ENCODE measurements around the gene DENND2D. TPM values are rescaled to one million over a fixed set of nuclear protein-coding genes. Genes with fewer than 3 reads are reported as not detected.

DENND2D gene
- total and polyA plus RNA-seq, 2 donors (not counting 3 experiments of a cell fraction or from before 2014, with no cell fraction given): 0.41 to 1.00 TPM

- H3K27ac ChIP-seq (ENCODE audit: insufficient read depth, low read depth, low read length): no peak overlapping the region
- H3K27me3 ChIP-seq (ENCODE audit: control insufficient read depth in 2 of 2, insufficient read depth in 2 of 2, low read length in 2 of 2): no peaks in the 10 kb centered on the region
- FAIRE-seq (no peak), DNase-seq (ENCODE audit: low read depth, low spot score) (no peak)
- no peaks in the 10 kb centered on the region for H3K9me1 ChIP-seq (replicated peaks; ENCODE audit: control insufficient read depth, extremely low read depth, insufficient read depth, low read length)
- H3K9me3 ChIP-seq (replicated peaks; ENCODE audit: control insufficient read depth, insufficient read depth, low read length): no peaks in the 10 kb centered on the region
- no peak overlapping the region for H3K4me2 ChIP-seq (ENCODE audit: insufficient read depth, low read length)
- H2AFZ ChIP-seq (ENCODE audit: low read depth, low read length): no peak overlapping the region
- intact Hi-C loops (cut with micrococcal nuclease): no loop called here
- CTCF ChIA-PET: no interaction called here
- H3K4me1 ChIP-seq (ENCODE audit: control insufficient read depth, extremely low read depth, insufficient read depth, low read length): peaks cover 10% of the 10 kb centered on the region
- no peak overlapping the region for H3K9ac ChIP-seq (replicated peaks; ENCODE audit: extremely low read depth, insufficient read depth, low read length)
- H3K36me3 ChIP-seq (ENCODE audit: control insufficient read depth in 2 of 2, extremely low read depth in 1 of 2, insufficient read depth in 2 of 2, low read length in 2 of 2): peaks cover 2 to 4% of the 10 kb centered on the region in 2 experiments
- H4K20me1 ChIP-seq (replicated peaks; ENCODE audit: control insufficient read depth, extremely low read depth, insufficient read depth, low read length): peaks cover 2% of the 10 kb centered on the region
- no peak overlapping the region for H3K4me3 ChIP-seq (replicated peaks in 1 of 3; ENCODE audit: insufficient read depth in 1 of 3, low read depth in 1 of 3, low read length in 3 of 3)
- POLR2A ChIA-PET: interaction anchor here (0.6 kb wide), 1 partner anchor 60 kb away, joined by 3 read pairs; no protein-coding TSS in a partner anchor
- no peak for TF ChIP-seq JUN (IDR thresholded peaks at IDR 0.05; ENCODE audit: borderline replicate concordance, insufficient read depth, insufficient read length, low read depth)
- no peak for TF ChIP-seq FOS (IDR thresholded peaks at IDR 0.05; ENCODE audit: borderline replicate concordance, insufficient read depth, low read length)
- no peak for TF ChIP-seq MAX (IDR thresholded peaks at IDR 0.05; ENCODE audit: insufficient read depth, insufficient read length)
- TF ChIP-seq EZH2 (IDR thresholded peaks at IDR 0.05; ENCODE audit: borderline replicate concordance, low read depth, low read length, severe bottlenecking): no peak
- no peak for TF ChIP-seq CTCF (IDR thresholded peaks at IDR 0.05; ENCODE audit: extremely low read depth in 1 of 2, insufficient read depth in 1 of 2, low read depth in 1 of 2, low read length in 2 of 2)
- TF ChIP-seq POLR2AphosphoS5 (IDR thresholded peaks at IDR 0.05; ENCODE audit: insufficient read depth, low read depth, low read length): no peak
- no peak for TF ChIP-seq MYC (IDR thresholded peaks at IDR 0.05; ENCODE audit: low read depth, low read length)
- no peak for TF ChIP-seq GATA2 (IDR thresholded peaks at IDR 0.05; ENCODE audit: insufficient read depth, insufficient read length, low read depth, low read length)
- TF ChIP-seq POLR2A (IDR thresholded peaks at IDR 0.05; ENCODE audit: low read depth, low read length): no peak
- dilution Hi-C loops (cut with MboI; ENCODE audit: extremely low pct_ligation_motif_present, low sequenced_read_pairs): no loop called here
- no TSS peak for BruUV-seq (replicated peaks)
- peaks cover 70% of the 10 kb centered on the region for H3K79me2 ChIP-seq (ENCODE audit: control insufficient read depth, insufficient read depth, low read length)
Measured at GRCh38 chr1:111145963-111146768, 54.3 kb downstream of the DENND2D start.

Measured in endothelial cell of umbilical vein (primary cell).